ENCODE data around the gene DIS3L2. TPM values are rescaled to one million over a fixed set of nuclear protein-coding genes. Genes with fewer than 3 reads are reported as not detected.

DIS3L2 gene
- total and polyA plus RNA-seq, 2 of the 8 experiments (the other 6 are each of a cell fraction or from before 2014, with no cell fraction given), result 11.5 to 21.6 TPM

DNA sequence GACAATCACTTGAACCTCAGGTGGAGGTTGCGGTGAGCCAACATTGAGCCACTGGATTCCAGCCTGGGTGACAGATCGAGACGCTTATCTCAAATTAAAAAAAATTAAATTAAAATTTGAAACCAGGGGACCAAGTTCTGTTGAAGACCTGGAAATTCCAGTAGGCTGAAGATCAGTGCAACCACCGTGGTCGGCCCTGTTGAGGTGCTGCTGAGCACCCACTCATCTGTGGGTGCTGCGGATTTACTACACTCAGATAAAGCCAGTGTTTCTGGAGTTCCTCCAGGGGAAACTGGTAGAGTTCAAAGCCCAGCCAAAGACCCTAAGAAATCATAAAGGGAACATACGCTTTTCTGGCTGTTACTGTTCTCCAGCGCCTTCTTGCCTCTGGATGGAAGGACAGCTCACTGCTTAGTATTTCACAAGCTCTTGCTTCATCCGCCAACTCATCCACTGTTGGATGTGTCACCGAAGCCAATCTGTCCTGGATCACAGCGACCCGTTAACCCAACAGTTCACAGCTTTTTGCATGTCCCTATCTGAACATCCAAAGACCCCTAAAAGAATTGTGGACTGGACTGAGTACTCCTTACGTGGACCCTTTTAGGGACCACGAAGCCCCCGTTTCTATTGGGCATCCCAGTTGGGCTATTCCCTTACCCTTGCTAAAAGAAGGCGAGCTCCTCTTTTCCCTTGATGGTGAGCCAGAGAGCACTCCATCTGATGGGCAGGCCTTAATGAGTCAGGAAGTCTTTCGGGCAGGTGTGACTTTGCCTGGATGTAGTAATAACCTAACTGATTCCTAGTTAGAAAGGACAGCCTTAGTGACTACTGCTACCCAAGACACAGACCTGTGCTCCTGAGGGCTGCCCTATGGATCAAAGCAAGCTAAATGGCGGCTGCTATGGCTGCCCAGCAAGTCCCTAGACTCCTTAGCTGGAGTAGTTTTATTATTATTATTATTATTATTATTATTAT is 411.0 kb downstream of the DIS3L2 start (continued):
- TF ChIP-seq, protein P1, sequence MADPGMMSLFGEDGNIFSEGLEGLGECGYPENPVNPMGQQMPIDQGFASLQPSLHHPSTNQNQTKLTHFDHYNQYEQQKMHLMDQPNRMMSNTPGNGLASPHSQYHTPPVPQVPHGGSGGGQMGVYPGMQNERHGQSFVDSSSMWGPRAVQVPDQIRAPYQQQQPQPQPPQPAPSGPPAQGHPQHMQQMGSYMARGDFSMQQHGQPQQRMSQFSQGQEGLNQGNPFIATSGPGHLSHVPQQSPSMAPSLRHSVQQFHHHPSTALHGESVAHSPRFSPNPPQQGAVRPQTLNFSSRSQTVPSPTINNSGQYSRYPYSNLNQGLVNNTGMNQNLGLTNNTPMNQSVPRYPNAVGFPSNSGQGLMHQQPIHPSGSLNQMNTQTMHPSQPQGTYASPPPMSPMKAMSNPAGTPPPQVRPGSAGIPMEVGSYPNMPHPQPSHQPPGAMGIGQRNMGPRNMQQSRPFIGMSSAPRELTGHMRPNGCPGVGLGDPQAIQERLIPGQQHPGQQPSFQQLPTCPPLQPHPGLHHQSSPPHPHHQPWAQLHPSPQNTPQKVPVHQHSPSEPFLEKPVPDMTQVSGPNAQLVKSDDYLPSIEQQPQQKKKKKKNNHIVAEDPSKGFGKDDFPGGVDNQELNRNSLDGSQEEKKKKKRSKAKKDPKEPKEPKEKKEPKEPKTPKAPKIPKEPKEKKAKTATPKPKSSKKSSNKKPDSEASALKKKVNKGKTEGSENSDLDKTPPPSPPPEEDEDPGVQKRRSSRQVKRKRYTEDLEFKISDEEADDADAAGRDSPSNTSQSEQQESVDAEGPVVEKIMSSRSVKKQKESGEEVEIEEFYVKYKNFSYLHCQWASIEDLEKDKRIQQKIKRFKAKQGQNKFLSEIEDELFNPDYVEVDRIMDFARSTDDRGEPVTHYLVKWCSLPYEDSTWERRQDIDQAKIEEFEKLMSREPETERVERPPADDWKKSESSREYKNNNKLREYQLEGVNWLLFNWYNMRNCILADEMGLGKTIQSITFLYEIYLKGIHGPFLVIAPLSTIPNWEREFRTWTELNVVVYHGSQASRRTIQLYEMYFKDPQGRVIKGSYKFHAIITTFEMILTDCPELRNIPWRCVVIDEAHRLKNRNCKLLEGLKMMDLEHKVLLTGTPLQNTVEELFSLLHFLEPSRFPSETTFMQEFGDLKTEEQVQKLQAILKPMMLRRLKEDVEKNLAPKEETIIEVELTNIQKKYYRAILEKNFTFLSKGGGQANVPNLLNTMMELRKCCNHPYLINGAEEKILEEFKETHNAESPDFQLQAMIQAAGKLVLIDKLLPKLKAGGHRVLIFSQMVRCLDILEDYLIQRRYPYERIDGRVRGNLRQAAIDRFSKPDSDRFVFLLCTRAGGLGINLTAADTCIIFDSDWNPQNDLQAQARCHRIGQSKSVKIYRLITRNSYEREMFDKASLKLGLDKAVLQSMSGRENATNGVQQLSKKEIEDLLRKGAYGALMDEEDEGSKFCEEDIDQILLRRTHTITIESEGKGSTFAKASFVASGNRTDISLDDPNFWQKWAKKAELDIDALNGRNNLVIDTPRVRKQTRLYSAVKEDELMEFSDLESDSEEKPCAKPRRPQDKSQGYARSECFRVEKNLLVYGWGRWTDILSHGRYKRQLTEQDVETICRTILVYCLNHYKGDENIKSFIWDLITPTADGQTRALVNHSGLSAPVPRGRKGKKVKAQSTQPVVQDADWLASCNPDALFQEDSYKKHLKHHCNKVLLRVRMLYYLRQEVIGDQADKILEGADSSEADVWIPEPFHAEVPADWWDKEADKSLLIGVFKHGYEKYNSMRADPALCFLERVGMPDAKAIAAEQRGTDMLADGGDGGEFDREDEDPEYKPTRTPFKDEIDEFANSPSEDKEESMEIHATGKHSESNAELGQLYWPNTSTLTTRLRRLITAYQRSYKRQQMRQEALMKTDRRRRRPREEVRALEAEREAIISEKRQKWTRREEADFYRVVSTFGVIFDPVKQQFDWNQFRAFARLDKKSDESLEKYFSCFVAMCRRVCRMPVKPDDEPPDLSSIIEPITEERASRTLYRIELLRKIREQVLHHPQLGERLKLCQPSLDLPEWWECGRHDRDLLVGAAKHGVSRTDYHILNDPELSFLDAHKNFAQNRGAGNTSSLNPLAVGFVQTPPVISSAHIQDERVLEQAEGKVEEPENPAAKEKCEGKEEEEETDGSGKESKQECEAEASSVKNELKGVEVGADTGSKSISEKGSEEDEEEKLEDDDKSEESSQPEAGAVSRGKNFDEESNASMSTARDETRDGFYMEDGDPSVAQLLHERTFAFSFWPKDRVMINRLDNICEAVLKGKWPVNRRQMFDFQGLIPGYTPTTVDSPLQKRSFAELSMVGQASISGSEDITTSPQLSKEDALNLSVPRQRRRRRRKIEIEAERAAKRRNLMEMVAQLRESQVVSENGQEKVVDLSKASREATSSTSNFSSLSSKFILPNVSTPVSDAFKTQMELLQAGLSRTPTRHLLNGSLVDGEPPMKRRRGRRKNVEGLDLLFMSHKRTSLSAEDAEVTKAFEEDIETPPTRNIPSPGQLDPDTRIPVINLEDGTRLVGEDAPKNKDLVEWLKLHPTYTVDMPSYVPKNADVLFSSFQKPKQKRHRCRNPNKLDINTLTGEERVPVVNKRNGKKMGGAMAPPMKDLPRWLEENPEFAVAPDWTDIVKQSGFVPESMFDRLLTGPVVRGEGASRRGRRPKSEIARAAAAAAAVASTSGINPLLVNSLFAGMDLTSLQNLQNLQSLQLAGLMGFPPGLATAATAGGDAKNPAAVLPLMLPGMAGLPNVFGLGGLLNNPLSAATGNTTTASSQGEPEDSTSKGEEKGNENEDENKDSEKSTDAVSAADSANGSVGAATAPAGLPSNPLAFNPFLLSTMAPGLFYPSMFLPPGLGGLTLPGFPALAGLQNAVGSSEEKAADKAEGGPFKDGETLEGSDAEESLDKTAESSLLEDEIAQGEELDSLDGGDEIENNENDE (IDR thresholded peaks at IDR 0.05; ENCODE audit: insufficient replicate concordance, low read length), result no peak
- TF ChIP-seq TCF12 (IDR thresholded peaks at IDR 0.05; ENCODE audit: low read depth, low read length) (no peak), PHF8 (conservative IDR thresholded peaks at IDR 0.05; ENCODE audit: low read depth, low read length) (no peak), YY1 (IDR thresholded peaks at IDR 0.05; ENCODE audit: low read depth, low read length) (no peak), RFX5 (IDR thresholded peaks at IDR 0.05; ENCODE audit: borderline replicate concordance, low read depth, low read length) (no peak), SP2 (IDR thresholded peaks at IDR 0.05; ENCODE audit: low read length) (no peak)
- TF ChIP-seq, protein P2, sequence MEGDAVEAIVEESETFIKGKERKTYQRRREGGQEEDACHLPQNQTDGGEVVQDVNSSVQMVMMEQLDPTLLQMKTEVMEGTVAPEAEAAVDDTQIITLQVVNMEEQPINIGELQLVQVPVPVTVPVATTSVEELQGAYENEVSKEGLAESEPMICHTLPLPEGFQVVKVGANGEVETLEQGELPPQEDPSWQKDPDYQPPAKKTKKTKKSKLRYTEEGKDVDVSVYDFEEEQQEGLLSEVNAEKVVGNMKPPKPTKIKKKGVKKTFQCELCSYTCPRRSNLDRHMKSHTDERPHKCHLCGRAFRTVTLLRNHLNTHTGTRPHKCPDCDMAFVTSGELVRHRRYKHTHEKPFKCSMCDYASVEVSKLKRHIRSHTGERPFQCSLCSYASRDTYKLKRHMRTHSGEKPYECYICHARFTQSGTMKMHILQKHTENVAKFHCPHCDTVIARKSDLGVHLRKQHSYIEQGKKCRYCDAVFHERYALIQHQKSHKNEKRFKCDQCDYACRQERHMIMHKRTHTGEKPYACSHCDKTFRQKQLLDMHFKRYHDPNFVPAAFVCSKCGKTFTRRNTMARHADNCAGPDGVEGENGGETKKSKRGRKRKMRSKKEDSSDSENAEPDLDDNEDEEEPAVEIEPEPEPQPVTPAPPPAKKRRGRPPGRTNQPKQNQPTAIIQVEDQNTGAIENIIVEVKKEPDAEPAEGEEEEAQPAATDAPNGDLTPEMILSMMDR (IDR thresholded peaks at IDR 0.05; ENCODE audit: control extremely low read depth in 1 of 3, insufficient read depth in 1 of 3, low read depth in 1 of 3, low read length in 3 of 3), result no peak

All from H1 (cell line).